H9 (cell line): ENCODE data around the gene LSM7. TPM values are rescaled to one million over a fixed set of nuclear protein-coding genes. Genes with fewer than 3 reads are reported as not detected.

Experiments used
- DNase-seq: peaks from one replicate; pipeline ENCODE4 v3.0.0-alpha.2; 2017
- H2AFZ ChIP-seq: one replicate; pipeline ENCODE4 v1.6.1; 2013; ENCODE audit warnings: mild to moderate bottlenecking, low read length, control low read depth, moderate library complexity
- H2AK5ac ChIP-seq: 2 replicates; pipeline ENCODE4 v1.6.1; 2013; ENCODE audit warnings: low read length, control low read depth, mixed read lengths; ENCODE audit not compliant: insufficient read length
- H2BK120ac ChIP-seq: one replicate; pipeline ENCODE4 v1.6.1; 2013; ENCODE audit warnings: low read depth, mild to moderate bottlenecking, low read length, control low read depth, inconsistent platforms; ENCODE audit not compliant: poor library complexity, severe bottlenecking
- H2BK12ac ChIP-seq: 2 replicates; pipeline ENCODE4 v1.6.1; 2013; ENCODE audit warnings: low read length, control low read depth, mixed read lengths, low read depth; ENCODE audit not compliant: insufficient read length
- H2BK15ac ChIP-seq: 2 replicates; pipeline ENCODE4 v1.6.1; 2013; ENCODE audit warnings: low read depth, low read length, control low read depth
- H2BK20ac ChIP-seq: one replicate; pipeline ENCODE4 v1.6.1; 2013; ENCODE audit warnings: low read depth, mild to moderate bottlenecking, low read length, control low read depth, inconsistent platforms; ENCODE audit not compliant: poor library complexity, severe bottlenecking
- H2BK5ac ChIP-seq: 2 replicates; pipeline ENCODE4 v1.6.1; 2013; ENCODE audit warnings: low read length, control low read depth, mixed read lengths; ENCODE audit not compliant: insufficient read length
- H3K14ac ChIP-seq: 2 replicates; pipeline ENCODE4 v1.6.1; 2013; ENCODE audit warnings: low read length, control low read depth; ENCODE audit not compliant: insufficient read depth
- H3K18ac ChIP-seq: 2 replicates; pipeline ENCODE4 v1.6.1; 2013; ENCODE audit warnings: low read depth, mild to moderate bottlenecking, mixed read lengths, low read length, control low read depth; ENCODE audit not compliant: insufficient read length
- H3K23ac ChIP-seq: 2 replicates; pipeline ENCODE4 v1.6.1; 2013; ENCODE audit warnings: low read length, control low read depth, mixed read lengths, low read depth; ENCODE audit not compliant: insufficient read length
- H3K23me2 ChIP-seq: 2 replicates; pipeline ENCODE4 v1.6.1; 2013; ENCODE audit warnings: low read depth, mild to moderate bottlenecking, mixed read lengths, low read length, control low read depth; ENCODE audit not compliant: insufficient read length, poor library complexity, severe bottlenecking
- H3K27ac ChIP-seq: 2 replicates; pipeline ENCODE4 v1.5.1; 2013; ENCODE audit warnings: low read length, control low read depth, mixed read lengths, low read depth; ENCODE audit not compliant: insufficient read length
- H3K27me3 ChIP-seq: 2 replicates; pipeline ENCODE4 v1.6.1; 2013; ENCODE audit warnings: low read length, control low read depth, inconsistent platforms; ENCODE audit not compliant: insufficient read depth
- H3K4ac ChIP-seq: 2 replicates; pipeline ENCODE4 v1.6.1; 2013; ENCODE audit warnings: low read depth, mild to moderate bottlenecking, control low read depth, inconsistent platforms, low read length, moderate library complexity
- H3K4me1 ChIP-seq: 2 replicates; pipeline ENCODE4 v1.6.1; 2013; ENCODE audit warnings: low read length, control low read depth, inconsistent platforms; ENCODE audit not compliant: insufficient read depth
- H3K4me2 ChIP-seq: 2 replicates; pipeline ENCODE4 v1.6.1; 2013; ENCODE audit warnings: low read length, control low read depth, mixed read lengths; ENCODE audit not compliant: insufficient read length, insufficient read depth
- H3K56ac ChIP-seq: 2 replicates; pipeline ENCODE4 v1.6.1; 2013; ENCODE audit warnings: low read depth, mild to moderate bottlenecking, mixed read lengths, low read length, control low read depth; ENCODE audit not compliant: insufficient read length
- H3K79me1 ChIP-seq: 2 replicates; pipeline ENCODE4 v1.6.1; 2013; ENCODE audit warnings: low read depth, mild to moderate bottlenecking, moderate library complexity, low read length, control low read depth, inconsistent platforms; ENCODE audit not compliant: insufficient read depth, poor library complexity, severe bottlenecking
- H3K79me2 ChIP-seq: 2 replicates; pipeline ENCODE4 v1.6.1; 2013; ENCODE audit warnings: low read length, control low read depth, inconsistent platforms; ENCODE audit not compliant: insufficient read depth
- H3K9ac ChIP-seq: 2 replicates; pipeline ENCODE4 v1.6.1; 2013; ENCODE audit warnings: low read length, control low read depth, mixed read lengths; ENCODE audit not compliant: insufficient read length; ENCODE audit errors: extremely low read depth
- H3K9me3 ChIP-seq: one replicate; pipeline ENCODE4 v1.6.1; 2013; ENCODE audit warnings: low read depth, low read length, inconsistent platforms; ENCODE audit not compliant: control insufficient read depth
- H3T11ph ChIP-seq: one replicate; pipeline ENCODE4 v1.6.1; 2013; ENCODE audit warnings: mild to moderate bottlenecking, low read length, control low read depth, inconsistent platforms
- H4K20me1 ChIP-seq: one replicate; pipeline ENCODE4 v1.6.1; 2013; ENCODE audit not compliant: control insufficient read depth, insufficient read length, insufficient read depth
- H4K5ac ChIP-seq: 2 replicates; pipeline ENCODE4 v1.6.1; 2013; ENCODE audit warnings: low read depth, mild to moderate bottlenecking, mixed read lengths, low read length, control low read depth; ENCODE audit not compliant: insufficient read length
- H4K8ac ChIP-seq: replicated peaks from 2 replicates; pipeline ENCODE4 v1.6.1; 2013; ENCODE audit warnings: low read length, control low read depth, mixed read lengths, low read depth; ENCODE audit not compliant: insufficient read length
- H4K91ac ChIP-seq: 2 replicates; pipeline ENCODE4 v1.6.1; 2013; ENCODE audit warnings: low read depth, mild to moderate bottlenecking, moderate library complexity, mixed read lengths, low read length, control low read depth; ENCODE audit not compliant: insufficient read length
- H3K27ac Mint-ChIP-seq, 3 experiments: 2 replicates in 2 of 3; 3 replicates in 1 of 3; pipeline ENCODE4 v1.8.0; 2020 to 2021; ENCODE audit warnings: mixed read lengths in 3 of 3, mild to moderate bottlenecking in 1 of 3, moderate library complexity in 1 of 3
- H3K27me3 Mint-ChIP-seq: 2 replicates; pipeline ENCODE4 v1.8.0; 2021; ENCODE audit warnings: low read depth, mild to moderate bottlenecking, moderate library complexity, mixed read lengths
- H3K36me3 Mint-ChIP-seq, 3 experiments: 2 replicates in 2 of 3; 3 replicates in 1 of 3; pipeline ENCODE4 v1.8.0; 2020 to 2021; ENCODE audit warnings: low read depth in 3 of 3, mixed read lengths in 3 of 3; ENCODE audit not compliant: insufficient read depth in 1 of 3
- H3K4me1 Mint-ChIP-seq, 2 experiments: 2 replicates each; pipeline ENCODE4 v1.8.0; 2020; ENCODE audit warnings: mixed read lengths in 2 of 2
- H3K4me3 Mint-ChIP-seq, 2 experiments: 2 replicates in 1 of 2; 3 replicates in 1 of 2; pipeline ENCODE4 v1.8.0; 2020 to 2021; ENCODE audit warnings: mild to moderate bottlenecking in 2 of 2, mixed read lengths in 2 of 2, moderate library complexity in 1 of 2
- H3K9me3 Mint-ChIP-seq, 2 experiments: 2 replicates in 1 of 2; 3 replicates in 1 of 2; pipeline ENCODE4 v1.8.0; 2020; ENCODE audit warnings: mild to moderate bottlenecking in 2 of 2, mixed read lengths in 2 of 2, moderate library complexity in 1 of 2
- WGBS: extraction: QIAGEN DNeasy Blood & Tissue Kit; methylation state at CpG from one replicate; pipeline ENCODE4 v1.1.7; 2013; ENCODE audit warnings: missing lambda C conversion rate, low lambda C conversion rate, mixed read lengths; ENCODE audit not compliant: insufficient read length; ENCODE audit errors: extremely low coverage; 5-methylcytosine and 5-hydroxymethylcytosine counted together
- total RNA-seq: library from RNA; stranded (reverse); gene quantifications from 2 replicates; pipeline ENCODE4 v1.2.1, GENCODE V29; 2021
- TF ChIP-seq, protein P1 (sequence below): fragments of 200-600 bp; sonication (generic); conservative IDR thresholded peaks from 3 replicates; pipeline ENCODE4 v1.8.0; 2021; ENCODE audit warnings: antibody characterized with exemption, mild to moderate bottlenecking

LSM7 gene
- total RNA-seq, 1 experiment from 2014 or later = 187 TPM

DNA sequence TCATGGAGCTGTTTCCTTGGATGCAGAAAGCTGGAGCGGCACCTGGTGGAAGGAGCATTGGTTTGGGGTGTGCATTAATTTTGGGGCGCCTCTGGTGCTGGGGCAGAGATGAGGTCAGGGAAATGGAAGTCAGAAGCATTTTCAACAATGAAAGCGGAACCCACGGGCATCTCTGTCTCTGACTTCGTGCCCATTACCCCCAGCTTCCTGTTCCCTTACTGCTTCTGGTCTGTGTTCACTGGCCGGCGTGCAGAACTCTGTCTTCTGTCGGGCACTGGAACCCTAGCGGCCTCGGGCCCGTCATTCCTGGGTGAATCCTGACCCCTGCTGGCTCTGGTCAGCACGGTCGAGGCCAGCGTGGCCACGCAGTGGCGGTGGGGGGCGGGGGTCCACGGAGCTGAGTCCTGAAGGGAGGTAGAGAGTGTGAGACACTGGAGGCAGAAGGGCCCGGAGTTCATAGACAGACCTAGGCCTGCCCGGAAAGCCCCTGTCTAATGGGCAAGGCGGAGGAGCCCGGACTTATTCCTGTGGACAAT lies 12.5 kb downstream of the LSM7 start:
- Histone ChIP-seq H2BK5ac (no peak overlapping the region), H3K18ac (no peak overlapping the region), H3K23ac (no peak overlapping the region), H2BK15ac (no peak overlapping the region), H2BK120ac (no peak overlapping the region), H3K9me3 (no peaks in the 10 kb centered on the region), H4K8ac (no peak overlapping the region), H3K4me1 (no peaks in the 10 kb centered on the region), H4K20me1 (no peaks in the 10 kb centered on the region), H3K4ac (no peak overlapping the region), H3K23me2 (no peaks in the 10 kb centered on the region), H3K79me1 (no peaks in the 10 kb centered on the region), H3K14ac (no peak overlapping the region), H2AK5ac (no peak overlapping the region), H3K79me2 (no peaks in the 10 kb centered on the region), H3K27me3 (no peaks in the 10 kb centered on the region), H2AFZ (no peak overlapping the region), H3K4me2 (no peak overlapping the region), H3K27ac (no peak overlapping the region), H4K91ac (no peak overlapping the region), H4K5ac (no peak overlapping the region), H3K56ac (no peak overlapping the region), H2BK12ac (no peak overlapping the region), H3T11ph (no peak overlapping the region), H3K9ac (no peak overlapping the region), H2BK20ac (no peak overlapping the region)
- H3K9me3 Mint-ChIP-seq = peaks cover 0 to 9% of the 10 kb centered on the region in 2 experiments; a peak in 3 of 5 replicates
- H3K4me1 Mint-ChIP-seq = peaks cover 10 to 21% of the 10 kb centered on the region in 2 experiments
- no peaks in the 10 kb centered on the region for H3K36me3 Mint-ChIP-seq
- H3K27me3 Mint-ChIP-seq = peaks cover 33% of the 10 kb centered on the region
- WGBS = no CpG with 5 or more reads among the region's 22 CpGs
- DNase-seq = peak; percentile 75
- H3K4me3 Mint-ChIP-seq = peak overlapping the region in 1 of 2 experiments; percentile 20; a peak in 1 of 5 replicates
- no peak overlapping the region; a peak in 1 of 7 replicates for H3K27ac Mint-ChIP-seq
- TF ChIP-seq, protein P1, sequence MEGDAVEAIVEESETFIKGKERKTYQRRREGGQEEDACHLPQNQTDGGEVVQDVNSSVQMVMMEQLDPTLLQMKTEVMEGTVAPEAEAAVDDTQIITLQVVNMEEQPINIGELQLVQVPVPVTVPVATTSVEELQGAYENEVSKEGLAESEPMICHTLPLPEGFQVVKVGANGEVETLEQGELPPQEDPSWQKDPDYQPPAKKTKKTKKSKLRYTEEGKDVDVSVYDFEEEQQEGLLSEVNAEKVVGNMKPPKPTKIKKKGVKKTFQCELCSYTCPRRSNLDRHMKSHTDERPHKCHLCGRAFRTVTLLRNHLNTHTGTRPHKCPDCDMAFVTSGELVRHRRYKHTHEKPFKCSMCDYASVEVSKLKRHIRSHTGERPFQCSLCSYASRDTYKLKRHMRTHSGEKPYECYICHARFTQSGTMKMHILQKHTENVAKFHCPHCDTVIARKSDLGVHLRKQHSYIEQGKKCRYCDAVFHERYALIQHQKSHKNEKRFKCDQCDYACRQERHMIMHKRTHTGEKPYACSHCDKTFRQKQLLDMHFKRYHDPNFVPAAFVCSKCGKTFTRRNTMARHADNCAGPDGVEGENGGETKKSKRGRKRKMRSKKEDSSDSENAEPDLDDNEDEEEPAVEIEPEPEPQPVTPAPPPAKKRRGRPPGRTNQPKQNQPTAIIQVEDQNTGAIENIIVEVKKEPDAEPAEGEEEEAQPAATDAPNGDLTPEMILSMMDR = peak; percentile 86
